Lung (tissue), 12 donors: ENCODE results near the gene AMOTL2. TPM values are rescaled to one million over a fixed set of nuclear protein-coding genes. Genes with fewer than 3 reads are reported as not detected.

ENCODE experiments used
- ATAC-seq: fragments of 200-7000 bp; cut with Tn5 transposase; one replicate; pipeline ENCODE4 v1.9.1; 2020; ENCODE audit warnings: moderate number of reproducible peaks; ENCODE audit not compliant: insufficient read depth, low FRiP score
- DNase-seq, 3 donors: peaks; one replicate each; pipeline ENCODE4 v3.0.0-alpha.2; 2013 to 2017
- H3K27ac ChIP-seq, 2 donors: one replicate each; pipeline ENCODE4 v1.5.1; 2013; ENCODE audit warnings: mild to moderate bottlenecking in 2 of 2, moderate library complexity in 2 of 2, control low read depth in 1 of 2, inconsistent platforms in 1 of 2, low read depth in 1 of 2, low read length in 1 of 2
- H3K27me3 ChIP-seq, 3 donors: one replicate each; pipeline ENCODE4 v1.5.1; 2013; ENCODE audit warnings: low read length in 2 of 3; ENCODE audit not compliant: control insufficient read depth in 3 of 3, insufficient read depth in 3 of 3
- H3K36me3 ChIP-seq, 4 donors: one replicate each; pipeline ENCODE4 v1.5.1; 2013; ENCODE audit warnings: low read length in 4 of 4, mild to moderate bottlenecking in 1 of 4, moderate library complexity in 1 of 4; ENCODE audit not compliant: control insufficient read depth in 4 of 4, insufficient read depth in 4 of 4
- H3K4me1 ChIP-seq, 5 donors: one replicate each; pipeline ENCODE4 v1.5.1; 2013; ENCODE audit warnings: low read length in 5 of 5, mild to moderate bottlenecking in 2 of 5, moderate library complexity in 1 of 5; ENCODE audit not compliant: control insufficient read depth in 5 of 5, insufficient read depth in 5 of 5
- H3K4me3 ChIP-seq: one replicate; pipeline ENCODE4 v1.5.1; 2013; ENCODE audit warnings: mild to moderate bottlenecking, control low read depth, moderate library complexity
- H3K9ac ChIP-seq, 2 donors: one replicate each; pipeline ENCODE4 v1.5.1; 2013; ENCODE audit warnings: low read length in 2 of 2, control low read depth in 1 of 2; ENCODE audit not compliant: insufficient read depth in 1 of 2
- H3K9me3 ChIP-seq, 4 donors: one replicate each; pipeline ENCODE4 v1.5.1; 2013; ENCODE audit warnings: low read length in 3 of 4, mild to moderate bottlenecking in 1 of 4, moderate library complexity in 1 of 4; ENCODE audit not compliant: control insufficient read depth in 4 of 4, insufficient read depth in 3 of 4
- CTCF ChIP-seq: IDR thresholded peaks from 2 replicates; pipeline ENCODE4 v1.5.1; 2012; ENCODE audit warnings: mild to moderate bottlenecking; ENCODE audit errors: control extremely low read depth, extremely low read depth
- WGBS, 2 donors: extraction: QIAGEN DNeasy Blood & Tissue Kit; methylation state at CpG; one replicate each; pipeline ENCODE4 v1.1.7; 2013; 5-methylcytosine and 5-hydroxymethylcytosine counted together
- polyA plus RNA-seq, 2 donors: library from polyadenylated mRNA; stranded (reverse); fragments of 200-250 nt; gene quantifications; one replicate each; pipeline ENCODE4 v1.2.1, GENCODE V29; 2013
- total RNA-seq, 2 donors: library from RNA; depleted of rRNA in 1 of 2; stranded (reverse); fragments of >200 nt in 1 of 2; gene quantifications; one replicate each; pipeline ENCODE4 v1.2.1, GENCODE V29; 2014 to 2021
- donor health status: control.
- donor health status: control.
- donor health status: Bipolar disorder and iron deficiency.
- donor health status: healthy.
- donor health status: DM: yes; HTN: yes; CAD: no.

Gene AMOTL2
- total and polyA plus RNA-seq, 4 donors = 27.4 to 129 (median 75.9) TPM

GRCh38 chr3:134370611-134371531, 3.4 kb downstream of the AMOTL2 start:
- TF ChIP-seq CTCF = no peak
- ATAC-seq (no peak), DNase-seq (peak in 1 of 3 donors; percentile 49)
- WGBS, 2 donors = 55 to 78% methylated on average over 33 to 34 of the region's 34 CpGs
- H3K9me3 ChIP-seq = no peaks in the 10 kb centered on the region
- peak overlapping the region; percentile 55 to 91 for H3K27ac ChIP-seq
- H3K9ac ChIP-seq = peak overlapping the region in 1 of 2 donors; percentile 47
- peaks cover 15 to 45% (median 34%) of the 10 kb centered on the region in 4 donors for H3K36me3 ChIP-seq
- peaks cover 17 to 48% (median 37%) of the 10 kb centered on the region in 5 donors for H3K4me1 ChIP-seq
- peaks cover 0 to 2% (median 0%) of the 10 kb centered on the region in 3 donors for H3K27me3 ChIP-seq
- H3K4me3 ChIP-seq = no peak overlapping the region

- 68 to 74% methylated on average over 2 of the region's 2 CpGs for WGBS, 2 donors
- H3K9ac ChIP-seq = peak overlapping the region in 1 of 2 donors; percentile 47
Measured at GRCh38 chr3:134369861-134370596, 4.2 kb downstream of the AMOTL2 start.

GRCh38 chr3:134369231-134369741, 5.0 kb downstream of the AMOTL2 start:
- peak in 1 of 3 donors; percentile 55 for DNase-seq
- no peaks in the 10 kb centered on the region for H3K9me3 ChIP-seq
- peak overlapping the region; percentile 75 to 91 for H3K27ac ChIP-seq

More at GRCh38 chr3:134369861-134370596, 4.2 kb downstream of the AMOTL2 start:
- Histone ChIP-seq H3K27ac (peak overlapping the region; percentile 75 to 91), H3K4me3 (no peak overlapping the region), H3K4me1 (peaks cover 19 to 52% (median 45%) of the 10 kb centered on the region in 5 donors), H3K27me3 (no peaks in the 10 kb centered on the region), H3K9me3 (no peaks in the 10 kb centered on the region), H3K36me3 (peaks cover 21 to 52% (median 41%) of the 10 kb centered on the region in 4 donors)
- no peak for ATAC-seq
- no peak for DNase-seq
- TF ChIP-seq CTCF = no peak

More at GRCh38 chr3:134369231-134369741, 5.0 kb downstream of the AMOTL2 start:
- ATAC-seq = no peak
- Histone ChIP-seq H3K4me3 (no peak overlapping the region), H3K36me3 (peaks cover 21 to 57% (median 44%) of the 10 kb centered on the region in 4 donors), H3K27me3 (no peaks in the 10 kb centered on the region), H3K9ac (no peak overlapping the region), H3K4me1 (peaks cover 23 to 56% (median 51%) of the 10 kb centered on the region in 5 donors)
- no peak for TF ChIP-seq CTCF
- WGBS, 2 donors = 47 to 51% methylated on average over 10 of the region's 10 CpGs
